OCI-LY1 (cell line): Measurements from ENCODE around the gene CLSTN2.

Experiments used
- H2AFZ ChIP-seq: fragments of 200-600 bp; sonication (generic), shearing (Covaris generic); 2 replicates; pipeline ENCODE4 v1.6.0; 2014; ENCODE audit warnings: antibody characterized with exemption, mild to moderate bottlenecking, low read length
- H3F3A ChIP-seq: fragments of 200-600 bp; sonication (generic), shearing (Covaris generic); 2 replicates; pipeline ENCODE4 v1.6.0; 2014; ENCODE audit warnings: mild to moderate bottlenecking, antibody characterized with exemption, low read length, moderate library complexity; ENCODE audit not compliant: insufficient read depth
- H3K27ac ChIP-seq: fragments of 200-600 bp; sonication (generic); 2 replicates; pipeline ENCODE4 v1.5.1; 2014; ENCODE audit warnings: low read length, mixed run types, mild to moderate bottlenecking, low read depth; ENCODE audit not compliant: poor library complexity, severe bottlenecking
- H3K27me3 ChIP-seq: fragments of 200-600 bp; sonication (generic); 2 replicates; pipeline ENCODE4 v1.6.0; 2014; ENCODE audit warnings: antibody characterized with exemption, mild to moderate bottlenecking, low read length, moderate library complexity; ENCODE audit not compliant: insufficient read depth
- H3K36me3 ChIP-seq: fragments of 200-600 bp; sonication (generic); 2 replicates; pipeline ENCODE4 v1.6.1; 2014; ENCODE audit warnings: mild to moderate bottlenecking, antibody characterized with exemption, low read length, moderate library complexity, mixed read lengths; ENCODE audit not compliant: insufficient read depth
- H3K4me1 ChIP-seq: fragments of 200-600 bp; sonication (generic); 2 replicates; pipeline ENCODE4 v1.5.1; 2014; ENCODE audit warnings: mild to moderate bottlenecking, low read length, moderate library complexity; ENCODE audit not compliant: insufficient read depth, severe bottlenecking
- H3K4me2 ChIP-seq: fragments of 200-600 bp; sonication (generic), shearing (Covaris generic); 2 replicates; pipeline ENCODE4 v1.6.1; 2014; ENCODE audit warnings: low read length
- H3K4me3 ChIP-seq: fragments of 200-600 bp; sonication (generic); 2 replicates; pipeline ENCODE4 v1.5.1; 2014; ENCODE audit warnings: low read length, low read depth, mild to moderate bottlenecking, mixed read lengths; ENCODE audit not compliant: poor library complexity, severe bottlenecking
- H3K79me2 ChIP-seq: fragments of 200-600 bp; shearing (Covaris generic); 2 replicates; pipeline ENCODE4 v1.6.1; 2016; ENCODE audit warnings: mixed run types, low read length, mixed read lengths; ENCODE audit not compliant: insufficient read depth
- H3K9ac ChIP-seq: fragments of 200-600 bp; sonication (generic), shearing (Covaris generic); 2 replicates; pipeline ENCODE4 v1.6.1; 2014; ENCODE audit warnings: mild to moderate bottlenecking, low read length, mixed read lengths
- H3K9me2 ChIP-seq: fragments of 200-600 bp; sonication (generic), shearing (Covaris generic); 2 replicates; pipeline ENCODE4 v1.6.1; 2014; ENCODE audit warnings: low read depth, mild to moderate bottlenecking, low read length, mixed read lengths
- H3K9me3 ChIP-seq: fragments of 200-600 bp; shearing (Covaris generic); 2 replicates; pipeline ENCODE4 v1.6.1; 2014; ENCODE audit warnings: low read length, mixed read lengths
- H4K20me1 ChIP-seq: fragments of 200-600 bp; sonication (generic), shearing (Covaris generic); 2 replicates; pipeline ENCODE4 v1.6.0; 2016; ENCODE audit warnings: mild to moderate bottlenecking, low read length; ENCODE audit not compliant: insufficient read depth
- CTCF ChIP-seq: fragments of 200-600 bp; sonication (generic), shearing (Covaris generic); IDR thresholded peaks from 2 replicates; pipeline ENCODE4 v1.5.1; 2017; ENCODE audit warnings: mild to moderate bottlenecking, antibody characterized with exemption, low read length, moderate library complexity, mixed read lengths
- EZH2 ChIP-seq: fragments of 200-600 bp; sonication (generic), shearing (Covaris generic); IDR thresholded peaks from 2 replicates; pipeline ENCODE4 v1.8.0; 2017; ENCODE audit warnings: borderline replicate concordance, mixed run types, mild to moderate bottlenecking, antibody characterized with exemption, low read length, moderate library complexity, mixed read lengths

The CLSTN2 gene

GRCh38 chr3:140292170-140292569, 357.2 kb downstream of the CLSTN2 start:
- no peaks in the 10 kb centered on the region for H3K9me2 ChIP-seq
- no peak overlapping the region for H3K9ac ChIP-seq
- H2AFZ ChIP-seq: no peak overlapping the region
- no peak overlapping the region for H3K27ac ChIP-seq
- no peaks in the 10 kb centered on the region for H3K36me3 ChIP-seq
- no peaks in the 10 kb centered on the region for H4K20me1 ChIP-seq
- no peak overlapping the region for H3K4me2 ChIP-seq
- H3K4me1 ChIP-seq: no peaks in the 10 kb centered on the region
- no peaks in the 10 kb centered on the region for H3K27me3 ChIP-seq
- H3K4me3 ChIP-seq: no peak overlapping the region
- TF ChIP-seq EZH2 (no peak), CTCF (no peak)
- H3K9me3 ChIP-seq: no peaks in the 10 kb centered on the region
- H3K79me2 ChIP-seq: no peaks in the 10 kb centered on the region
- H3F3A ChIP-seq: no peaks in the 10 kb centered on the region

GRCh38 chr3:140292684-140293083, 357.7 kb downstream of the CLSTN2 start:
- H3K4me3 ChIP-seq: no peak overlapping the region
- no peak overlapping the region for H3K9ac ChIP-seq
- no peaks in the 10 kb centered on the region for H3K9me3 ChIP-seq
- H3K27ac ChIP-seq: no peak overlapping the region
- H3K79me2 ChIP-seq: no peaks in the 10 kb centered on the region
- H2AFZ ChIP-seq: no peak overlapping the region
- no peaks in the 10 kb centered on the region for H3K9me2 ChIP-seq
- no peak overlapping the region for H3K4me2 ChIP-seq
- TF ChIP-seq EZH2 (no peak), CTCF (no peak)
- no peaks in the 10 kb centered on the region for H3K27me3 ChIP-seq
- no peaks in the 10 kb centered on the region for H3K4me1 ChIP-seq
- H3F3A ChIP-seq: no peaks in the 10 kb centered on the region
- H3K36me3 ChIP-seq: no peaks in the 10 kb centered on the region
- H4K20me1 ChIP-seq: no peaks in the 10 kb centered on the region

- Histone ChIP-seq H3K79me2 (no peaks in the 10 kb centered on the region), H3K36me3 (no peaks in the 10 kb centered on the region), H3F3A (no peaks in the 10 kb centered on the region), H3K27me3 (no peaks in the 10 kb centered on the region), H4K20me1 (no peaks in the 10 kb centered on the region), H3K4me3 (no peak overlapping the region), H2AFZ (no peak overlapping the region), H3K9ac (no peak overlapping the region), H3K4me1 (no peaks in the 10 kb centered on the region), H3K4me2 (no peak overlapping the region), H3K9me2 (no peaks in the 10 kb centered on the region), H3K27ac (no peak overlapping the region), H3K9me3 (no peaks in the 10 kb centered on the region)
- no peak for TF ChIP-seq CTCF
- no peak for TF ChIP-seq EZH2
Observed at GRCh38 chr3:140294058-140294457, 359.1 kb downstream of the CLSTN2 start.
